NB4 (cell line): Measurements from ENCODE around the gene PYGM.
"Not testable (repeated sequence)": the region's sequence is repeated elsewhere in the genome, so short reads cannot be mapped to it uniquely, and the experiment has no call there.

Source experiments
- DNase-seq: peaks from one replicate; pipeline ENCODE4 v3.0.0; 2010; ENCODE audit warnings: low read depth
- H3K4me3 ChIP-seq: one replicate; pipeline ENCODE4 v1.5.1; 2011; ENCODE audit warnings: mild to moderate bottlenecking, low read depth, low read length, moderate library complexity
- MYC ChIP-seq: IDR thresholded peaks from 2 replicates; pipeline ENCODE4 v1.6.1; 2011; ENCODE audit warnings: low read depth, low read length
- POLR2A ChIP-seq: IDR thresholded peaks from 2 replicates; pipeline ENCODE4 v1.6.1; 2011; ENCODE audit warnings: mild to moderate bottlenecking; ENCODE audit not compliant: insufficient read length; ENCODE audit errors: extremely low read depth
- TF ChIP-seq, protein P1 (sequence below): IDR thresholded peaks from 2 replicates; pipeline ENCODE4 v1.6.1; 2011; ENCODE audit warnings: low read depth, low read length
- TF ChIP-seq, protein P2 (sequence below): IDR thresholded peaks from one replicate; pipeline ENCODE4 v1.5.1; 2012; ENCODE audit warnings: low read depth, low read length

Gene PYGM

DNA sequence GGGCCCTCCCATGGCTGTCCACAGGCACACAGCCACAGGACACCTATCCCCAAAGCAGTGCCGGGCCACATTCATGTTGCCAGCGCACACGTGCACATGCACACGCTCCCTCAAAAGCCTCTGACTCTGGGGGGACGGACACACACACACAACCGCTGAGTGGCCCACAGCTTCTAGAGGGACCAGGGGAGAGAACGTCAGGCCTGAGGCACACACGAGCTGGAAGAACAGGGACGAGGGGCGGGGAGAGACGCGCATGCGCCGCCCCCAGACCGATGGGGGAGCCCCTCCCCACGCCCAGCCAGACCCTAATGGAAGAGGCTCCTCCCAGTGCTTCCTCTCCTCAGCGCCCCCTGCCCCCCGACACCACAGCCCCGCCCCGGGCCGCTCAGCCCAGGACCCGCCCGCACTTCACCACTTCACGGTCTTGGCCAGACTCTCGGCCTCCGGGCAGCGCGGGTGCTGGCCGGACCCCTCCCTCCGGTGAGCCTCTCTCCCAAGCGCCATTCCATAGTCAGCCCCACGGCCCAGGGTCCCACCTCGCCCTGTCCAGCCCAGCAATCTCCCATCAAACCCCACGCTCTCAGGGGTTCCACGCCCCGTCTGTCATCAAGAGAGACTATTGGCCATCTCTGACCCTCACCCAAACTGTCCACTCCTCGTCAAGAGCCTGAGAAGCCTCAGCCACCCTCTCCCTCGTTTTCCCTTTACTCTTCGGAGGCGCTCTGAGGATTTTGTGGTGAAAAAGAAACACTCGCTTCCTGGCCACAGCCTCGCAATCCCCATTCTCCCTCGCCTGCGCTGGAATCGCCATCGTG, 48.4 kb downstream of the PYGM start:
- no peak for DNase-seq
- TF ChIP-seq, protein P1, sequence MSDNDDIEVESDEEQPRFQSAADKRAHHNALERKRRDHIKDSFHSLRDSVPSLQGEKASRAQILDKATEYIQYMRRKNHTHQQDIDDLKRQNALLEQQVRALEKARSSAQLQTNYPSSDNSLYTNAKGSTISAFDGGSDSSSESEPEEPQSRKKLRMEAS: no peak
- no peak overlapping the region for H3K4me3 ChIP-seq

DNA sequence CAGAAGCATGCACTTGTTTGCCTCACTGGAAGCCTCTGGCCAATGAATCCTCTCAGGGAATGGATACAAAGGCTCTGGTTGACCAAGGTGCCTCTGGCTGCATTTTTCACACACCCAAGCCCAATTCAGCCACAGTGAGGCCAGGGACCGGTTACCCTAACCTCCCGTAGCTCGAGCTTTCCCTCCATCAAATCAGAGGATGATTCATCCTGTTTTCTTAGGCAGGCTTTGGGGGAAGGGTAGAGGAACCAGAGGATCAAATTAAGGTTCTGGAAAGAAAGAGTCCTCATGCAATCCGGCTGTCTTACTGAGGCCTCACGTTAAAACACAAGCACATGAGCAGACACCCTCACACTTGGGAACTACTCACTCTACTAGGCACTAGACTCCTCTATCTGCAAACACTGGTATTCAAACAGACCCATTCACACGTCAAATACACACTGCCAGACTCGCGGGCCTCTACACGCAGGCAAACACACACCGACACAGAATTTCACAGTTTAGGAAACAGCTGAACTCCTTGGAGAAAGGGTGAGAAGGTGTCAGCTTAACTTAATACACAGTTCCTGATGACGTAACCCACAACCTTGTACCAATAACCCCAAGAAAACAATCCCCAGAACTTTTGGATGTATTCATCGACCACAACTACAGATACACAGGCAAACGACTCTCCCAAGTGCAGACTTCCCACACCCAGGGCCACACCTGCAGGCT, 49.2 kb downstream of the PYGM start:
- DNase-seq: peak; percentile 65
- no peak overlapping the region for H3K4me3 ChIP-seq
- TF ChIP-seq, protein P1: no peak
- TF ChIP-seq, protein P2, sequence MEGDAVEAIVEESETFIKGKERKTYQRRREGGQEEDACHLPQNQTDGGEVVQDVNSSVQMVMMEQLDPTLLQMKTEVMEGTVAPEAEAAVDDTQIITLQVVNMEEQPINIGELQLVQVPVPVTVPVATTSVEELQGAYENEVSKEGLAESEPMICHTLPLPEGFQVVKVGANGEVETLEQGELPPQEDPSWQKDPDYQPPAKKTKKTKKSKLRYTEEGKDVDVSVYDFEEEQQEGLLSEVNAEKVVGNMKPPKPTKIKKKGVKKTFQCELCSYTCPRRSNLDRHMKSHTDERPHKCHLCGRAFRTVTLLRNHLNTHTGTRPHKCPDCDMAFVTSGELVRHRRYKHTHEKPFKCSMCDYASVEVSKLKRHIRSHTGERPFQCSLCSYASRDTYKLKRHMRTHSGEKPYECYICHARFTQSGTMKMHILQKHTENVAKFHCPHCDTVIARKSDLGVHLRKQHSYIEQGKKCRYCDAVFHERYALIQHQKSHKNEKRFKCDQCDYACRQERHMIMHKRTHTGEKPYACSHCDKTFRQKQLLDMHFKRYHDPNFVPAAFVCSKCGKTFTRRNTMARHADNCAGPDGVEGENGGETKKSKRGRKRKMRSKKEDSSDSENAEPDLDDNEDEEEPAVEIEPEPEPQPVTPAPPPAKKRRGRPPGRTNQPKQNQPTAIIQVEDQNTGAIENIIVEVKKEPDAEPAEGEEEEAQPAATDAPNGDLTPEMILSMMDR: no peak
- TF ChIP-seq POLR2A (no peak), MYC (no peak)

DNA sequence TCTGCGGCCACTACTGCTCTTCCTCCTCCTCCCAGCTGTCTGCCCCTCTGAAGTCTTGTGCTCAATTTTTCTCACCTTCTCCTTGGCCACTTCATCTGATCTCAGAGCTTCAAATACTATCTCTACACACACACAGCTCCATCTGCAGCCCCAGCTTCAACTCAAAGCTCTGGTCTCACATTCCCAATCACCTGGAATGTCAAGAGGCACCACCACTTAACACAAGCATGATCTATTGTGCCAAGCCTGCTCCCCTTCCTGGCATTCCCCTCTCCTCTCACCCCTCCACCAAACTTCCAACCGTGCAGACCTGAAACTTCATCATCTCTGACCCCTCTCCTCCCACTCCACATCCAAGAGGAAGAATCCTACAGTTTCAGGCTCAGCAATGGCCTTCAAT, 54.3 kb downstream of the PYGM start:
- H3K4me3 ChIP-seq: no peak overlapping the region
- no peak for DNase-seq
- TF ChIP-seq MYC (no peak), POLR2A (no peak)
- TF ChIP-seq, protein P2: no peak
- TF ChIP-seq, protein P1: no peak

DNA sequence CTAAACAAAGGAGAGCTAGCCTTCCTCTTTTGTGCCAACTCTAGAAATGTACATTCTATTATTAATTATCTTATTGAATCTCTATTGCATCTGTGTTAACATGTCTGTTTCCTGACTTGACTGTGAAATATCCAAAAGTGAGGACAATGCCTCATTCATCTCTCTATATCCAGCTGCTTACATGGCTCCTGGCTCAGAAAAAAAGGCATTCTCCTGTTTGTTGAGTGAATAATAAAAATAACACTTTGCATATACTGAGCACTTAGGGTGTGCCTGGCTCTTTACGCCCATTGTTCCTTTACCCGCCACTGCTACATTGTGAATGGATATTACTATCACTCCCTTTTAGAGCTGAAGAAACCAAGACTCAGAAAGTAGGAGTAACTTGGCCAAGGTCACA, 56.7 kb downstream of the PYGM start:
- H3K4me3 ChIP-seq: no peak overlapping the region
- no peak for DNase-seq
- TF ChIP-seq POLR2A (no peak), MYC (no peak)
- TF ChIP-seq, protein P1: no peak
- TF ChIP-seq, protein P2: no peak

DNA sequence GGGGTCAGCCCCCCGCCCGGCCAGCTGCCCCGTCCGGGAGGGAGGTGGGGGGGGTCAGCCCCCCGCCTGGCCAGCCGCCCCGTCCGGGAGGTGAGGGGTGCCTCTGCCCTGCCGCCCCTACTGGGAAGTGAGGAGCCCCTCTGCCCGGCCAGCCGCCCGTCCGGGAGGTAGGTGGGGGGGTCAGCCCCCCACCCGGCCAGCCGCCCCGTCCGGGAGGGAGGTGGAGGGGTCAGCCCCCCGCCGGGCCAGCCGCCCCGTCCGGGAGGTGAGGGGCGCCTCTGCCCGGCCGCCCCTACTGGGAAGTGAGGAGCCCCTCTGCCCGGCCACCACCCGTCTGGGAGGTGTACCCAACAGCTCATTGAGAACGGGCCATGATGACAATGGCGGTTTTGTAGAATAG, 57.8 kb downstream of the PYGM start:
- not testable (repeated sequence) for H3K4me3 ChIP-seq, DNase-seq

DNA sequence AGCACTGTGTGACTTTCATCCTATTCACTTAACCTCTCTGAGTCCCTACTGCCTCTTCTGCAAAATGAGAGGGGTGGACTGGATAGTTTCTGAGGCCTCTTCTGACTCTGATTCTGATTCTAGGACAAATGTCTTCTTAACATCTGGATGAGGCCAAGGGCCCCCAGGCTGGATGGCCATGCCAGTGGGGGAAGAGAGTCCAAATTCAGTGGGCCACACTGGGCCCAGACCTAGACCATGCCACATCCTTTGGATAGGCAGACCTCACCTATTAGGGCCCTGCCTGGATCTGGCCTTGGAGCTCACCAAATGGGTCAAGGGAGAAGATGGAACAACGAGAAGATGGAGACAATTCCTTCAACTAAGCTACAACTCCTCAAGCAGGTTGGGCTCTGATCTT, 61.3 kb downstream of the PYGM start:
- TF ChIP-seq, protein P1: no peak
- TF ChIP-seq, protein P2: no peak
- no peak for TF ChIP-seq MYC
- TF ChIP-seq POLR2A: no peak
- DNase-seq: no peak
- H3K4me3 ChIP-seq: no peak overlapping the region
